NCI-H526 treated with DMSO at 0.1 percent for 48 hours (cell line): Measurements from ENCODE around the gene PCSK7.
"Not testable (repeated sequence)": the region's sequence is repeated elsewhere in the genome, so short reads cannot be mapped to it uniquely, and the experiment has no call there.

Source experiments
- DNase-seq: peaks from one replicate; lab custom pipeline; 2025; lab: John Stamatoyannopoulos, UW

PCSK7 gene

GRCh38 chr11:117217141-117218084 is 14.5 kb downstream of the PCSK7 start:
- no peak for DNase-seq

GRCh38 chr11:117214404-117215110 is 17.3 kb downstream of the PCSK7 start:
- no peak for DNase-seq

GRCh38 chr11:117212697-117213355 is 19.0 kb downstream of the PCSK7 start:
- DNase-seq = no peak

- DNase-seq = no peak
Observed at GRCh38 chr11:117210620-117211019, 21.3 kb downstream of the PCSK7 start.

GRCh38 chr11:117209351-117210125 is 22.3 kb downstream of the PCSK7 start:
- not testable (repeated sequence) for DNase-seq

GRCh38 chr11:117208710-117209109 is 23.2 kb downstream of the PCSK7 start:
- not testable (repeated sequence) for DNase-seq

- DNase-seq = not testable (repeated sequence)
Observed at GRCh38 chr11:117207481-117207880, 24.4 kb downstream of the PCSK7 start.

GRCh38 chr11:117206859-117207258 is 25.0 kb downstream of the PCSK7 start:
- not testable (repeated sequence) for DNase-seq

- DNase-seq = not testable (repeated sequence)
Observed at GRCh38 chr11:117206111-117206510, 25.8 kb downstream of the PCSK7 start.

GRCh38 chr11:117205211-117205818 is 26.6 kb downstream of the PCSK7 start:
- no peak for DNase-seq

- no peak for DNase-seq
Observed at GRCh38 chr11:117204283-117205080, 27.4 kb downstream of the PCSK7 start.

GRCh38 chr11:117203069-117203407 is 28.8 kb downstream of the PCSK7 start:
- DNase-seq = no peak

- no peak for DNase-seq
Observed at GRCh38 chr11:117202386-117203068, 29.3 kb downstream of the PCSK7 start.

GRCh38 chr11:117201658-117202305 is 30.1 kb downstream of the PCSK7 start:
- DNase-seq = no peak

GRCh38 chr11:117200813-117201657 is 30.8 kb downstream of the PCSK7 start:
- no peak for DNase-seq

GRCh38 chr11:117199916-117200812 is 31.7 kb downstream of the PCSK7 start:
- no peak for DNase-seq
